OCI-LY1 (cell line): ENCODE data around the gene REXO4.

ENCODE experiments used
- H2AFZ ChIP-seq: fragments of 200-600 bp; sonication (generic), shearing (Covaris generic); 2 replicates; pipeline ENCODE4 v1.6.0; 2014; ENCODE audit warnings: antibody characterized with exemption, mild to moderate bottlenecking, low read length
- H3F3A ChIP-seq: fragments of 200-600 bp; sonication (generic), shearing (Covaris generic); 2 replicates; pipeline ENCODE4 v1.6.0; 2014; ENCODE audit warnings: mild to moderate bottlenecking, antibody characterized with exemption, low read length, moderate library complexity; ENCODE audit not compliant: insufficient read depth
- H3K27ac ChIP-seq: fragments of 200-600 bp; sonication (generic); 2 replicates; pipeline ENCODE4 v1.5.1; 2014; ENCODE audit warnings: low read length, mixed run types, mild to moderate bottlenecking, low read depth; ENCODE audit not compliant: poor library complexity, severe bottlenecking
- H3K27me3 ChIP-seq: fragments of 200-600 bp; sonication (generic); 2 replicates; pipeline ENCODE4 v1.6.0; 2014; ENCODE audit warnings: antibody characterized with exemption, mild to moderate bottlenecking, low read length, moderate library complexity; ENCODE audit not compliant: insufficient read depth
- H3K36me3 ChIP-seq: fragments of 200-600 bp; sonication (generic); 2 replicates; pipeline ENCODE4 v1.6.1; 2014; ENCODE audit warnings: mild to moderate bottlenecking, antibody characterized with exemption, low read length, moderate library complexity, mixed read lengths; ENCODE audit not compliant: insufficient read depth
- H3K4me1 ChIP-seq: fragments of 200-600 bp; sonication (generic); 2 replicates; pipeline ENCODE4 v1.5.1; 2014; ENCODE audit warnings: mild to moderate bottlenecking, low read length, moderate library complexity; ENCODE audit not compliant: insufficient read depth, severe bottlenecking
- H3K4me2 ChIP-seq: fragments of 200-600 bp; sonication (generic), shearing (Covaris generic); 2 replicates; pipeline ENCODE4 v1.6.1; 2014; ENCODE audit warnings: low read length
- H3K4me3 ChIP-seq: fragments of 200-600 bp; sonication (generic); 2 replicates; pipeline ENCODE4 v1.5.1; 2014; ENCODE audit warnings: low read length, low read depth, mild to moderate bottlenecking, mixed read lengths; ENCODE audit not compliant: poor library complexity, severe bottlenecking
- H3K79me2 ChIP-seq: fragments of 200-600 bp; shearing (Covaris generic); 2 replicates; pipeline ENCODE4 v1.6.1; 2016; ENCODE audit warnings: mixed run types, low read length, mixed read lengths; ENCODE audit not compliant: insufficient read depth
- H3K9ac ChIP-seq: fragments of 200-600 bp; sonication (generic), shearing (Covaris generic); 2 replicates; pipeline ENCODE4 v1.6.1; 2014; ENCODE audit warnings: mild to moderate bottlenecking, low read length, mixed read lengths
- H3K9me2 ChIP-seq: fragments of 200-600 bp; sonication (generic), shearing (Covaris generic); 2 replicates; pipeline ENCODE4 v1.6.1; 2014; ENCODE audit warnings: low read depth, mild to moderate bottlenecking, low read length, mixed read lengths
- H3K9me3 ChIP-seq: fragments of 200-600 bp; shearing (Covaris generic); 2 replicates; pipeline ENCODE4 v1.6.1; 2014; ENCODE audit warnings: low read length, mixed read lengths
- H4K20me1 ChIP-seq: fragments of 200-600 bp; sonication (generic), shearing (Covaris generic); 2 replicates; pipeline ENCODE4 v1.6.0; 2016; ENCODE audit warnings: mild to moderate bottlenecking, low read length; ENCODE audit not compliant: insufficient read depth
- CTCF ChIP-seq: fragments of 200-600 bp; sonication (generic), shearing (Covaris generic); IDR thresholded peaks from 2 replicates; pipeline ENCODE4 v1.5.1; 2017; ENCODE audit warnings: mild to moderate bottlenecking, antibody characterized with exemption, low read length, moderate library complexity, mixed read lengths
- EZH2 ChIP-seq: fragments of 200-600 bp; sonication (generic), shearing (Covaris generic); IDR thresholded peaks from 2 replicates; pipeline ENCODE4 v1.8.0; 2017; ENCODE audit warnings: borderline replicate concordance, mixed run types, mild to moderate bottlenecking, antibody characterized with exemption, low read length, moderate library complexity, mixed read lengths

REXO4 gene

DNA sequence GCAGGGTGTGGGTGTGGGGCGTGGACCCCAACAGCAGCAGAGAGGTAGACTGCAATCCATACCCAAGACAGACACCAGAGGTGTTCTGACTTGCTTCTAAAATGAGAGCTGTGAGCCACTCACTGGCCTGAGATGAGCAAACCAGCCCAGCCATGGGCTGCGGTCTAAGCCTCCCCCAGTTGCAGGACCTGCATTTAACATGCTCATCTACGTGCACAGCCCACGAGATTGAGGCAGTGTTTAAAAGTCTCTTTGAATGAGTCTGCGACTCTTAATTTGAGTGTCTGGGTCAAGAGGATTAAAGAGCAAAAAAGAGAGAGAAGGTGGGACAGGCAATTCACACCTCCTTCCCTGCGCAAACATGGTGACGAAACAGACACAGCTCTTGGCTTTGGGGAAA lies 47.9 kb downstream of the REXO4 start:
- Histone ChIP-seq H2AFZ (no peak overlapping the region), H3K79me2 (peaks cover 21% of the 10 kb centered on the region), H3K9me2 (no peaks in the 10 kb centered on the region), H4K20me1 (no peaks in the 10 kb centered on the region), H3K27me3 (no peaks in the 10 kb centered on the region), H3K4me3 (no peak overlapping the region), H3K4me1 (peaks cover 35% of the 10 kb centered on the region), H3K4me2 (peak overlapping the region; percentile 4; the same call in 1 of the 2 replicates), H3K9me3 (no peaks in the 10 kb centered on the region), H3K36me3 (peaks cover 42% of the 10 kb centered on the region), H3K9ac (no peak overlapping the region), H3F3A (no peaks in the 10 kb centered on the region), H3K27ac (no peak overlapping the region)
- no peak for TF ChIP-seq EZH2
- TF ChIP-seq CTCF: no peak

- no peak overlapping the region for H3K27ac ChIP-seq
- no peaks in the 10 kb centered on the region for H3F3A ChIP-seq
- no peaks in the 10 kb centered on the region for H3K9me2 ChIP-seq
- no peak for TF ChIP-seq CTCF
- TF ChIP-seq EZH2: no peak
- H3K4me3 ChIP-seq: no peak overlapping the region
- peaks cover 16% of the 10 kb centered on the region for H3K79me2 ChIP-seq
- H3K9me3 ChIP-seq: no peaks in the 10 kb centered on the region
- H3K36me3 ChIP-seq: peaks cover 46% of the 10 kb centered on the region
- H3K4me2 ChIP-seq: no peak overlapping the region
- no peaks in the 10 kb centered on the region for H3K27me3 ChIP-seq
- no peaks in the 10 kb centered on the region for H4K20me1 ChIP-seq
- H3K9ac ChIP-seq: no peak overlapping the region
- no peak overlapping the region for H2AFZ ChIP-seq
- H3K4me1 ChIP-seq: peaks cover 30% of the 10 kb centered on the region
These were observed 48.4 kb downstream of the REXO4 start for GRCh38 chr9:133369422-133369821.

- Histone ChIP-seq H3K27ac (no peak overlapping the region), H3K9ac (no peak overlapping the region), H3K36me3 (peaks cover 55% of the 10 kb centered on the region)
These were observed 49.4 kb downstream of the REXO4 start for GRCh38 chr9:133368249-133368881.

More at GRCh38 chr9:133368249-133368881, 49.4 kb downstream of the REXO4 start:
- Histone ChIP-seq H3K4me2 (no peak overlapping the region), H3K27me3 (no peaks in the 10 kb centered on the region), H3K79me2 (peaks cover 13% of the 10 kb centered on the region), H3K9me3 (no peaks in the 10 kb centered on the region), H2AFZ (no peak overlapping the region), H4K20me1 (no peaks in the 10 kb centered on the region), H3K4me3 (no peak overlapping the region), H3K4me1 (peaks cover 29% of the 10 kb centered on the region), H3F3A (no peaks in the 10 kb centered on the region), H3K9me2 (no peaks in the 10 kb centered on the region)
- no peak for TF ChIP-seq EZH2
- TF ChIP-seq CTCF: no peak
